ENCODE measurements around the gene MOB3C.
"Not testable (repeated sequence)": the region's sequence is repeated elsewhere in the genome, so short reads cannot be mapped to it uniquely, and the experiment has no call there.

MOB3C gene

DNA sequence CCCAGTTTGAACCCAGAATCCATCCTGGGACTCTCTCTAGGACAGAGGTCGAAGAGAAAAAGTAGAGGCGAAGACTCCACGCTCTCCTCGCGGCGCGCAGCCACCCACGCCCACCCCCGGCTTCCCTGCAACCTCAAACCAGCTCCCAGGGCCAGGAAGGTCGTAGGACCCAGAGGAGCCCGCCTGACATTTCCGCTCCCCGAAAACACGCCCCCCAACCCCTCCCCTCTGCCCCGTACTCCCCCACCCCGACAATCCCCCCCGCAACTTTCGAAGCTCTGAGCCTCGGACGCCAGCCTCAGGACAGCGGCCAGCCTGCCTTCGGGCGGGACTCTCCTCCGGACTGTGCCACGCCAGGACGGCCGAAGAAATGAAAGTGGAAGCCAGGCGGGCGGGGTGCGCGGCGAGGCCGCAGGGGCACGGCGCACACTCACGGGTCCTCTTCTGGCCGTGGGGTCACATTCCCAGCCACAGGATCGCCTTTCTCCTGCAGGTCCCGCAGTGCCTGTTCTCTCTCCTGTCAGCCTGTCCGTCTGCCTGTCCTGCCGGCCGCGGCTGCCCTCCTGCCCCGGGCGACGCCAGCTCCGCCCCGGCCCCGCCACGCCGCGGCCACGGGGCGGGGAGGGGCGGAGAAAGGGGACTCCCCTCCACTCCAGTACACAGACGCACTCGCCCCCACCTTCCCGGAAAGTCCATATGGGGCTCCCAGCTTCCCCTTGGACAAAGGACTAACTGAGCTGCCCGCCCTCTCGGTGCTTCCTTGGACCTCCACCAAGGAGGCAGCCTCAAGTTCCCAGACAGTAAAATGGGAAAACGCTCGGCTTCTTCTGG, at the start of gene MOB3C:
TSS of gene MOB3C (minus strand) at position 535 of the 831 bp plus-strand sequence. CDS start 3,490 bp downstream, outside the sequence.
- peaks cover 21 to 31% of the 10 kb centered on the region in 2 donors for H3K4me1 ChIP-seq (ENCODE audit: control insufficient read depth in 2 of 2, insufficient read depth in 2 of 2, low read length in 2 of 2)

DNA sequence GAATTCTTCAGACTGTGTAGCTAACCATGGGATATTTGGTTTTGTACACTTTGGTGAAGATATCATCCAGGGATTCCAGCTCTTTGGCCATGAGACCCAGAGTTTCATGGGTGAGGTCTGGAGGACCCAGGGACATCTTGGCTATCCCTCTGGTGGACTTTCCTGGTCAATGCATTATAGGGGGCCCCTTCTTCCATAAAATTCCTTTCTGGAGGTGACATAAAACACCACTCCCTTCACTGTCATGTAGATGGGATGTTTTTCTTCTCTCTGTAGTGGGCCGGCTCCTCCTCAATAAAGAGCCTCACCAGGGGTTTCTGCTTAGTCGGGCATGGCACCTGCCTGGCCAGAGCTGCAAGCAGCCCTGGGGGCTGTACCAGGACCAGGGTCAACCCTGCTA, 49.4 kb upstream of the MOB3C start:
- H3K27ac ChIP-seq (ENCODE audit: low read depth in 2 of 2, low read length in 2 of 2), result no peak overlapping the region
- H3K4me3 ChIP-seq (ENCODE audit: low read length in 2 of 2), result no peak overlapping the region

More for the DNA sequence above, at the start of gene MOB3C:
- Histone ChIP-seq H3K27me3 (ENCODE audit: control insufficient read depth in 2 of 2, insufficient read depth in 2 of 2, low read length in 2 of 2) (no peaks in the 10 kb centered on the region), H3K27ac (ENCODE audit: low read depth in 2 of 2, low read length in 2 of 2) (peak within 1 kb of the TSS; percentile 92 to 93), H3K9ac (ENCODE audit: low read depth in 1 of 2, low read length in 2 of 2) (peak within 1 kb of the TSS; percentile 90), H3K9me3 (ENCODE audit: control insufficient read depth in 2 of 2, low read length in 2 of 2) (no peaks in the 10 kb centered on the region), H3K36me3 (ENCODE audit: control insufficient read depth in 2 of 2, insufficient read depth in 2 of 2, low read length in 2 of 2) (peaks cover 0 to 2% of the 10 kb centered on the region in 2 donors), H3K4me3 (ENCODE audit: low read length in 2 of 2) (peak within 1 kb of the TSS; percentile 91 to 99)

DNA sequence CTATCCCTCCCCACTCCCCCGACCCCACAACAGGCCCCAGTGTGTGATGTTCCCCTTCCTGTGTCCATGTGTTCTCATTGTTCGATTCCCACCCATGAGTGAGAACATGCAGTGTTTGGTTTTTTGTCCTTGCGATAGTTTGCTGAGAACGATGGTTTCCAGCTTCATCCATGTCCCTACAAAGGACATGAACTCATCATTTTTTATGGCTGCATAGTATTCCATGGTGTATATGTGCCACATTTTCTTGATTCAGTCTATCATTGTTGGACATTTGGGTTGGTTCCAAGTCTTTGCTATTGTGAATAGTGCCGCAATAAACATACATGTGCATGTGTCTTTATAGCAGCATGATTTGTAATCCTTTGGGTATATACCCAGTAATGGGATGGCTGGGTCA, 46.3 kb upstream of the MOB3C start:
- Histone ChIP-seq H3K36me3 (ENCODE audit: control insufficient read depth in 2 of 2, insufficient read depth in 2 of 2, low read length in 2 of 2) (peaks cover 16 to 23% of the 10 kb centered on the region in 2 donors), H3K4me1 (ENCODE audit: control insufficient read depth in 2 of 2, insufficient read depth in 2 of 2, low read length in 2 of 2) (peaks cover 12 to 17% of the 10 kb centered on the region in 2 donors)
- not testable (repeated sequence) for H3K27me3 ChIP-seq (ENCODE audit: control insufficient read depth in 2 of 2, insufficient read depth in 2 of 2, low read length in 2 of 2); H3K4me3 ChIP-seq (ENCODE audit: low read length in 2 of 2); H3K9me3 ChIP-seq (ENCODE audit: control insufficient read depth in 2 of 2, low read length in 2 of 2); H3K9ac ChIP-seq (ENCODE audit: low read depth in 1 of 2, low read length in 2 of 2); H3K27ac ChIP-seq (ENCODE audit: low read depth in 2 of 2, low read length in 2 of 2)

More for the DNA sequence above, 49.4 kb upstream of the MOB3C start:
- no peaks in the 10 kb centered on the region for H3K27me3 ChIP-seq (ENCODE audit: control insufficient read depth in 2 of 2, insufficient read depth in 2 of 2, low read length in 2 of 2)
- no peaks in the 10 kb centered on the region for H3K9me3 ChIP-seq (ENCODE audit: control insufficient read depth in 2 of 2, low read length in 2 of 2)
- H3K36me3 ChIP-seq (ENCODE audit: control insufficient read depth in 2 of 2, insufficient read depth in 2 of 2, low read length in 2 of 2), result peaks cover 11 to 12% of the 10 kb centered on the region in 2 donors
- H3K9ac ChIP-seq (ENCODE audit: low read depth in 1 of 2, low read length in 2 of 2), result no peak overlapping the region
- H3K4me1 ChIP-seq (ENCODE audit: control insufficient read depth in 2 of 2, insufficient read depth in 2 of 2, low read length in 2 of 2), result peaks cover 16 to 17% of the 10 kb centered on the region in 2 donors

DNA sequence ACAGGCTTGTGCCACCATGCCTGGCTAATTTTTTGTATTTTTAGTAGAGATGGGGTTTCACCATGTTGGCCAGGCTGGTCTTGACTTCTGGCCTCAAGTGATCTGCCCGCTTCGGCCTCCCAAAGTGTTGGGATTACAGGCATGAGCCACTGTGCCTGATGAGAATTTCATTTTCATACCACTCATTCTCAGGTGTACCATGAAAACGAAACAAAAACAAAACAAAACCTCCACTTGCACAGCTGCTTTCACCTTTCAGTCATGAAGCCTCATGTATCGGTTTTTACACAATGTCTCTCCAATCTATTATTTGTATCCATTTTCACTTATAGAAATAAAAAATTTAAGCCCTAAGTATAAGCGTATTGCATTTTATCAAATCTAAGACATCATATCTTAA, 43.5 kb upstream of the MOB3C start:
- not testable (repeated sequence) for H3K9ac ChIP-seq (ENCODE audit: low read depth in 1 of 2, low read length in 2 of 2); H3K27me3 ChIP-seq (ENCODE audit: control insufficient read depth in 2 of 2, insufficient read depth in 2 of 2, low read length in 2 of 2); H3K9me3 ChIP-seq (ENCODE audit: control insufficient read depth in 2 of 2, low read length in 2 of 2); H3K27ac ChIP-seq (ENCODE audit: low read depth in 2 of 2, low read length in 2 of 2); H3K4me1 ChIP-seq (ENCODE audit: control insufficient read depth in 2 of 2, insufficient read depth in 2 of 2, low read length in 2 of 2); H3K4me3 ChIP-seq (ENCODE audit: low read length in 2 of 2)
- H3K36me3 ChIP-seq (ENCODE audit: control insufficient read depth in 2 of 2, insufficient read depth in 2 of 2, low read length in 2 of 2), result peaks cover 35 to 37% of the 10 kb centered on the region in 2 donors

DNA sequence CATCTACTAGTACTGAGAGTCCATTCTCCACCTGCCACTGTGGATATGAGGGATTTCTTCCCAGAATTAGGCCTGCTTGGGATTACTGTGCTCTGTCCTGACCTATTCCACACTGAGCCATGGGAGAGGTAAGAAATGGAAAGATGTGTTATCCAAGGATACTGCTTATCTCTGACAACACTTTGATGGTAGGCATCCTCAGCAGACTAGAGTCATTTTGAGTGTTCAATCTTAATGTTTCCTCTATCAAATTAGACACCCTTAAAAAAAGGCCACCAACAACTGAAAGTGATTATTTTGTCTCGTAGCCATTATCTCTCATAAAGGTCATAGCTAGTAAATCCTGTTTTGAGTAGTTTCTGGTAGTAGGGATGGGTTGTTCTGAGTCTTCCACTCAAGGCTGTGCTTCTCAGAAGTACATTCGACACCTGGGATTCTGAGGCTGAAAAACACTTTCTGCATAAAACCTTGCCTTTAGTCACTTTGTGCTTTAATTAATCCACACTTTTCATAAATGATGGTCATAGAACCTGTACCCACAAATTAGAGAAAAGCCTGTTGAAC, 42.8 kb upstream of the MOB3C start:
- H3K9me3 ChIP-seq (ENCODE audit: control insufficient read depth in 2 of 2, low read length in 2 of 2), result no peaks in the 10 kb centered on the region
- H3K36me3 ChIP-seq (ENCODE audit: control insufficient read depth in 2 of 2, insufficient read depth in 2 of 2, low read length in 2 of 2), result peaks cover 31 to 33% of the 10 kb centered on the region in 2 donors
- H3K4me3 ChIP-seq (ENCODE audit: low read length in 2 of 2), result no peak overlapping the region
- no peaks in the 10 kb centered on the region for H3K4me1 ChIP-seq (ENCODE audit: control insufficient read depth in 2 of 2, insufficient read depth in 2 of 2, low read length in 2 of 2)
- H3K9ac ChIP-seq (ENCODE audit: low read depth in 1 of 2, low read length in 2 of 2), result no peak overlapping the region
- no peaks in the 10 kb centered on the region for H3K27me3 ChIP-seq (ENCODE audit: control insufficient read depth in 2 of 2, insufficient read depth in 2 of 2, low read length in 2 of 2)
- H3K27ac ChIP-seq (ENCODE audit: low read depth in 2 of 2, low read length in 2 of 2), result no peak overlapping the region

DNA sequence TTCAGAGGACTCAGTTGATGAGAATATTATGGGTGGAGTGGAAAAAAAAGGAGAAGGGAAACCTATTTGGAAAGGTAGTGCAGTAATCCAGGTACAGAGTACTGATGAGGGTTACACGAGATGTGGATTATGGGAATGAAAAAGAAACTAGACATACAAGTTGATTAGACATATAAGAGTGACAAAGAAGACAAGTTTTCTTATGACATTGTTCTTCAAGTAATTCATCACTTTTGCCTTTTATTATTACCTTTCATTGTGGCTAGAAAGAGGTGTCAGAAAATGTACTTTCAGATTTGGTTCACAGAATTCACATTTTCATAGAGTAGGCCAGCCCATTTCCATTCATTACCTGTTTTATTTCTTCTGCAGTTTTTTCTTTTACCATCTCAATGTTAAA, 41.2 kb upstream of the MOB3C start:
- Histone ChIP-seq H3K4me3 (ENCODE audit: low read length in 2 of 2) (no peak overlapping the region), H3K9me3 (ENCODE audit: control insufficient read depth in 2 of 2, low read length in 2 of 2) (no peaks in the 10 kb centered on the region), H3K27me3 (ENCODE audit: control insufficient read depth in 2 of 2, insufficient read depth in 2 of 2, low read length in 2 of 2) (no peaks in the 10 kb centered on the region), H3K9ac (ENCODE audit: low read depth in 1 of 2, low read length in 2 of 2) (no peak overlapping the region), H3K27ac (ENCODE audit: low read depth in 2 of 2, low read length in 2 of 2) (no peak overlapping the region), H3K4me1 (ENCODE audit: control insufficient read depth in 2 of 2, insufficient read depth in 2 of 2, low read length in 2 of 2) (peaks cover 6 to 8% of the 10 kb centered on the region in 2 donors), H3K36me3 (ENCODE audit: control insufficient read depth in 2 of 2, insufficient read depth in 2 of 2, low read length in 2 of 2) (peaks cover 28 to 29% of the 10 kb centered on the region in 2 donors)

DNA sequence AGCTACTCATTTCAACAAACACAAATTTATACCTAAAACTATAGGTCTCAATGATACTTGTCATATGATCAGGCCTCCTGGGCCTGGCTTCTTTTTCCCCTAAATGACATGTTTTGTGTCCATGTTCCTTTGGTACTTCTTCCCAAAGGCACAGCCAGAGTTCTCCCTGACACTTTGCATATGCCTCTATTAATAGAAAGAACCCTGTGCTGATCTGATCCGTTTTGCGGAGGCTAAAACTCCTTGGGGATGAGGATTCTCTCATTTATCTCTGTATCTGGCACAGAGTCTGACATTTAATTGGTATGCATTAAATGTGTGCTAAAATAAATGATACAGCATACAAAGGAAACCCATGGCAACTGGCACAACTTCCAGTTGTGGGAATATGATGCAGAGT, 40.0 kb upstream of the MOB3C start:
- Histone ChIP-seq H3K9me3 (ENCODE audit: control insufficient read depth in 2 of 2, low read length in 2 of 2) (no peaks in the 10 kb centered on the region), H3K4me1 (ENCODE audit: control insufficient read depth in 2 of 2, insufficient read depth in 2 of 2, low read length in 2 of 2) (peaks cover 7 to 10% of the 10 kb centered on the region in 2 donors), H3K36me3 (ENCODE audit: control insufficient read depth in 2 of 2, insufficient read depth in 2 of 2, low read length in 2 of 2) (peaks cover 28 to 29% of the 10 kb centered on the region in 2 donors), H3K27me3 (ENCODE audit: control insufficient read depth in 2 of 2, insufficient read depth in 2 of 2, low read length in 2 of 2) (no peaks in the 10 kb centered on the region), H3K9ac (ENCODE audit: low read depth in 1 of 2, low read length in 2 of 2) (no peak overlapping the region), H3K27ac (ENCODE audit: low read depth in 2 of 2, low read length in 2 of 2) (no peak overlapping the region), H3K4me3 (ENCODE audit: low read length in 2 of 2) (no peak overlapping the region)

DNA sequence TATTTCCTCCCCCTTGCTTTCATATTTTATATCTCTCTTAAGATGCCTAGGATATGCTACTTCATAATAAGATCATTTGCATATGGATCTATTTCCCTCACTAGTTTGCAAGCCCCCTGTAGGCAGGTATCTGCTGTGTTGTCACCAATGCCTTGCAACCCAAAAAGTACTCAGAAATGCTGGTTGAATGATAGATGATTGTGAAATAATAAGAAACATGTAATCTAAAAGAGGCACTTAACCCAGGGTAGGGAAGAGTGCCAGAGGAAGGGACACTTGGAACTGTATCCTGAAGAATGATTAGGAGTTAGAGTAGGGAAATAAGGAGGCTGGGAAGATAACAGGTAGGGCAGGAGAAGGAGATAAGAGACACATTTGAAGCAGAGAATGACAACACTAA, 39.2 kb upstream of the MOB3C start:
- Histone ChIP-seq H3K9me3 (ENCODE audit: control insufficient read depth in 2 of 2, low read length in 2 of 2) (no peaks in the 10 kb centered on the region), H3K27me3 (ENCODE audit: control insufficient read depth in 2 of 2, insufficient read depth in 2 of 2, low read length in 2 of 2) (no peaks in the 10 kb centered on the region), H3K4me1 (ENCODE audit: control insufficient read depth in 2 of 2, insufficient read depth in 2 of 2, low read length in 2 of 2) (peaks cover 7 to 10% of the 10 kb centered on the region in 2 donors), H3K4me3 (ENCODE audit: low read length in 2 of 2) (no peak overlapping the region), H3K27ac (ENCODE audit: low read depth in 2 of 2, low read length in 2 of 2) (no peak overlapping the region), H3K36me3 (ENCODE audit: control insufficient read depth in 2 of 2, insufficient read depth in 2 of 2, low read length in 2 of 2) (peaks cover 28 to 29% of the 10 kb centered on the region in 2 donors), H3K9ac (ENCODE audit: low read depth in 1 of 2, low read length in 2 of 2) (no peak overlapping the region)

DNA sequence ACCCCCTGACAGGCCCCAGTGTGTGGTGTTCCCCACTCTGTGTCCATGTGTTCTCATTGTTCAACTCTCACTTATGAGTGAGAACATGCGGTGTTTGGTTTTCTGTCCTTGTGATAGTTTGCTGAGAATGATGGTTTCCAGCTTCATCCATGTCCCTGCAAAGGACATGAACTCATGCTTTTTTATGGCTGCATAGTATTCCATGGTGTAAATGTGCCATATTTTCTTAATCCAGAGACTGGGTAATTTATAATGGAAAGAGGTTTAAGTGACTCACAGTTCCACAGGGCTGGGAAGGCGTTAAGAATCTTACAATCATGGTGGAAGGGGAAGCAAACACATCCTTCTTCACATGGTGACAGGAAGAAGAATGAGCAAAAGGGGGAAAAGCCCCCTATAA, 38.1 kb upstream of the MOB3C start:
- not testable (repeated sequence) for H3K27ac ChIP-seq (ENCODE audit: low read depth in 2 of 2, low read length in 2 of 2)

DNA sequence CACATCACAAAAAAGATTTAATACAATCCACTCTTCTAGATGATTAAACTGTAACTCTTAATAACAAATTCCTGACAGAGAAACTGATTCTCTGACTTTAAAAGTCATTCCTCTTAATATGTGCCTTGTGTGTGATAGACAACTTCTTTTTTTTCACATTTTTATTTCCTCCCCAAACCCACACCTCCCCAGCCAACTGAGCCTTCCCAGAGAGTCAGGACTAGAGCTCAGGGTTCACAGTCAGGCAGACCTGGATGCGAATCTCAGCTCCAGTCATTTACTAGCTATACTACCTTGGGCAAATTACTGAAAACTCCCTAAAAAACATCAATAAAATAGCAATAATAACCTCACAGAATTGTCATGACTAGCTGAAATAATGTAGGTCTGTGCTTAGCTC, 37.4 kb upstream of the MOB3C start:
- Histone ChIP-seq H3K4me3 (ENCODE audit: low read length in 2 of 2) (peak overlapping the region; percentile 56 to 65), H3K27ac (ENCODE audit: low read depth in 2 of 2, low read length in 2 of 2) (peak overlapping the region; percentile 75 to 81), H3K9me3 (ENCODE audit: control insufficient read depth in 2 of 2, low read length in 2 of 2) (no peaks in the 10 kb centered on the region), H3K27me3 (ENCODE audit: control insufficient read depth in 2 of 2, insufficient read depth in 2 of 2, low read length in 2 of 2) (no peaks in the 10 kb centered on the region), H3K9ac (ENCODE audit: low read depth in 1 of 2, low read length in 2 of 2) (peak overlapping the region; percentile 42 to 47), H3K36me3 (ENCODE audit: control insufficient read depth in 2 of 2, insufficient read depth in 2 of 2, low read length in 2 of 2) (peaks cover 27 to 34% of the 10 kb centered on the region in 2 donors), H3K4me1 (ENCODE audit: control insufficient read depth in 2 of 2, insufficient read depth in 2 of 2, low read length in 2 of 2) (peaks cover 7 to 10% of the 10 kb centered on the region in 2 donors)

More for the DNA sequence above, 38.1 kb upstream of the MOB3C start:
- H3K27me3 ChIP-seq (ENCODE audit: control insufficient read depth in 2 of 2, insufficient read depth in 2 of 2, low read length in 2 of 2); H3K9ac ChIP-seq (ENCODE audit: low read depth in 1 of 2, low read length in 2 of 2); H3K9me3 ChIP-seq (ENCODE audit: control insufficient read depth in 2 of 2, low read length in 2 of 2); H3K4me3 ChIP-seq (ENCODE audit: low read length in 2 of 2): not testable (repeated sequence)
- Histone ChIP-seq H3K4me1 (ENCODE audit: control insufficient read depth in 2 of 2, insufficient read depth in 2 of 2, low read length in 2 of 2) (peaks cover 7 to 10% of the 10 kb centered on the region in 2 donors), H3K36me3 (ENCODE audit: control insufficient read depth in 2 of 2, insufficient read depth in 2 of 2, low read length in 2 of 2) (peaks cover 32 to 34% of the 10 kb centered on the region in 2 donors)
